GM10847 (cell line): ENCODE data around the gene MRPS6.

ENCODE experiments used
- POLR2A ChIP-seq: IDR thresholded peaks from 2 replicates; pipeline ENCODE4 v1.6.1; 2011; ENCODE audit not compliant: insufficient read length; ENCODE audit errors: extremely low read depth

The MRPS6 gene

DNA sequence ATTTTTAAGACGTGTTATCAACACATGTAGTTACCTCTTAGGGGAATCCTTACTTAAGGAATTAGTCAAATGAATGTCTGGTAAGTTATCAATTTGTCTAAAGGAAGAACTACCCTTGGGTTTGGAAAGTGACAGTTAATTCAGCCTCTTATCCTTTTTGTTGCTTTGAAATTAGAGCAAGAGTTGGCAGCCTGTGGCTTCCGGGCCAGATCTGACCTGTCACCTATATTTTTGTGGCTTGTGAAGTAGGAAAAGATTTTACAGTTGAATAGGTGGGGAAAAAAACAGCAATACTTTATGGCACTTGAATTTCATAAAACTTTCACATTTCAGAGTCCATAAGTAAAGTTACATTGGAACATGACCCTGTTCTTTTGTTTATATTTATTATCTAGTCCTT, 5.5 kb downstream of the MRPS6 start:
- no peak for TF ChIP-seq POLR2A

DNA sequence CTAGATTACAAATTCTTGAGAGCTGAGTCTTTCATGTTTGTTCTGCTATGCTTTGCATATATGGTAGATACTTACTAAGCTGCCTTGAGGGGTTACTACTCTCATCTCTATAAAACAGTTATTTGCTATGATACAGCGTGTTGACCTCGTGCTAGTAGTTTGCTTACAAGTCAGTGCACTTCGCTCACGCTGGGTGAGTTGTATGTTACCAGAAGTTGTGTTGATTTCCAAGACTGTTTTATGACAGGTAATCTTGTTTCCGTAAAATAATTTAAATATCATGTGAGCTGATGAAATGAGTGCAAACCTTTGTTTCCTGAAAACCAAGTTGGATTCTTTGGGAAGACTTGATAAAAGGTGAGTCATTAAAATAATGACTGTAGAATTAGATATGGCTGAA, 7.3 kb downstream of the MRPS6 start:
- no peak for TF ChIP-seq POLR2A

DNA sequence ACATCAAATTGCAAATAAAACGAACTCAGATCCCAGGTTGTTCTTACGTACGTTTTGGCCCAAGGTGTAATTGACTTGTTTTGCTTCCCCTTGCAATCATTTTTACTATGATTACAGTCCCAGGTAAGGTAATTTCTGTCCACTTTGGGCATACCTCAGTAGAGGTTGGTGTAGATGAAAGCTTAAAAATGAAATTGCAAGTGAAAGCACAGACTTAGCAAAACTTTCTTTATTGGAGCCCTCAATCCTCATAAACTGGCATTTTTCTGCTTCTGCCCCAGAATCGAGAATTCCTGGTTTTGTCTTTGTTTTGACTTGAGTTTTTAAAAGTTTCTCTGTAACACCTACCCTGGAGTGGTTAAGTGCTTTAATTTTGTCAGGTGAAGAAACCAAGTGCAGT, 9.4 kb downstream of the MRPS6 start:
- TF ChIP-seq POLR2A, result no peak

DNA sequence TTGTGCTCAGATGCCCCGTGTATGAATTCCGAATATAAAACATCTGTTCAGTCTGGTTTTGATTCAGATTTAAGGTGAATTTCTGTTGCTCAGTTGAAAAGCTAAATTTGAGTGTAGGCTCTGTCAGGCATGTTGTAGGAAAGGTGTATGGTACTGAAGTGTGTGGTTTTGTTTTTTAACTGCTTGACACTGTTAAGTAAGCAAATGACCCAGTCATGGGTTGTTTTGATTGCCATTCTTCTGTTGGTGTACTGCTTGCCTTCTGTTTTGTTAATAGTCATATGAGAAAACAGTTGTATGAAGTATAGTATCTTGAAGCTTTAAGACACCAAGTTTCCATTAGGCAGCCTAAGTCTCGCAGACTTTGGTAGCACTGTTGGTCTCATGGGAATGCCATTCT, 10.0 kb downstream of the MRPS6 start:
- no peak for TF ChIP-seq POLR2A

DNA sequence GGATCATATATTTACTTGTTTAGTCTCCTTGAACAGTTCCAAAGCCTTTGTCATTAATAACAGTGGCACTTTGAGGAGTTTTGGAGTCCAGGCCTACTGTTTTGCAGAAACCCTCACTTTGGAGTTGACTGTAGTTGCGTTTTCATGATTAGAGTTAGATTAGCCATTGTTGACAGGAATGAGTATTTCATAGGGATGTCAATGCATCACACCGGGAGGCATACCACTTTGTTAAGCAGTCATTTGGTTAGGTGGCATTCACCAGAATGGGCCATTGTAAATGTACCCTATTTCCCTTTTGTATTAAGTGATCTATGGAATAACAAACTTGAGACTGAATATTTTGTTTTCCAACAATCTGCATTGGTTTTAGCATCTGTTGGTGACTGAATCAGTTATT, 11.8 kb downstream of the MRPS6 start:
- no peak for TF ChIP-seq POLR2A

DNA sequence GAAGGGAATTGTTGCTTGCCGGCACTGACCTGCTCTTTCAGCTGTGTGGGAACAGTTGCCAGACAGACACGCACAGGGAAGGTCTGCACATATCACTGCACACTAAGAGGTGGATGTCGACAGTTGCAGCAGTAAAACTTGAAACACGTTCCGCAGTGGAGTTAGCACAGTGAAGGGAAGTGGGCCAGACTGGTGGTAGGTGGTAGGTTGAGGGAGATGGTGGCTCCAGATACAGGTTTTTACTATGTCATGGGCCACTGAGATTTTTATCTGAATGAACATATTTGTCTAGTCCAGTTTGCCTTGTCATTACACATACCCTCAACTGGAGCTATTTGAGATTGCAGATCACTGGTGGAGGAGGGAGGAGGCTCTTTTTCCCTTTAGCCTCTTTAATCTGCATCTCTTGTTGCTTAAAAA, 13.5 kb downstream of the MRPS6 start:
- no peak for TF ChIP-seq POLR2A

DNA sequence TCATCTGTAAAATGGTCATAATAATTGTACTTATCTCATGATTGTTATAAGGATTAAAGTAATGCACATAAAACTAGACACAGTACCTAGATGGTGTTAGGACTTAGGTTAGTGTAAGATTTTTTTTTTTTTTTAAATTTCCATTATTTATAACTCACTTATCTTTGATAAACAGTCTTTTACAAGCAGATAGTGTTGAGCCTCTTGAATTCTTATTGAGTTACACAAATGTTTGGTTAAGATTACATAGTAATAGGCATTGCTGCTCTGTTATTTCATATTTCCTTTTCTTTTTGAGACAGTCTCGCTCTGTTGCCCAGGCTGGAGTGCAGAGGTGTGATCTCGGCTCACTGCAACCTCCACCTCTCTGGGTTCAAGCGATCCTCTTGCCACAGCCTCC, 15.4 kb downstream of the MRPS6 start:
- TF ChIP-seq POLR2A, result no peak

DNA sequence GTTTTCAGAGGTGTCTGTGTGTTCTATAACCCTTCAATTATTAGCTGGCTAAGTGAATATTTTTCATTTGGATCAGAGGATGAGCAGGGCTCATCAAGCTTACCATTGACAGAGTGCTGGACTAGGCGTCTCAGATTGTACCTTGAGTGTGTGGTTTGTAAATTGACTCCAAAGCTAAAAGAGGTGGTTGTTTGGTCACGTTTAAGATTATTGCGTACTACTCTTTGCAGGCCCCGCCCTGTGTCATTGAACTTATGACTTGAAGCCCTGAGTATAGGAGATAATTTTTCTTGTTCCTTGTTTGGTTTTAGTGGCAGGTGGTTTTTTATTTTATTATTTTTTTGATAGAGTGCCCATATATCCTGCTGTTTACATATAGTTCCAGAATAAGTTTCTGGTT, 17.7 kb downstream of the MRPS6 start:
- no peak for TF ChIP-seq POLR2A

DNA sequence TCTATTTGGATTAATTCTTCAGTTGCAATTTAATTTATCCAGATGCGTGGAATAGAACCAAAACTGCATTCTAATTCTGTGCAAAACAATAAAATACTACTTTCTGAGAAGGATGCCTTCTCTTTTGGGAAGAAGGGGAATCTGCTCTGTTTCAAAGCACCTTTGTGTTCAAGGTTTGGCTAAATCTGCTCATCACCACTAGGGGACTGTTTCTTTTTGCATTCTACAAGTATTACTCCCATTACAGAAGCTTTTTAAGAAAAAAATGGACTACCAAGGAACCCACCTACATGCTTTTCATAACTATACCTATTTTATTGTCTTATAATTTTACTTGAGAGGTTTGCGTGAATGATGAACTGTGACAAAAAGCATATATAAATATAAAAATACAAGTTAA, 18.2 kb downstream of the MRPS6 start:
- TF ChIP-seq POLR2A, result no peak

DNA sequence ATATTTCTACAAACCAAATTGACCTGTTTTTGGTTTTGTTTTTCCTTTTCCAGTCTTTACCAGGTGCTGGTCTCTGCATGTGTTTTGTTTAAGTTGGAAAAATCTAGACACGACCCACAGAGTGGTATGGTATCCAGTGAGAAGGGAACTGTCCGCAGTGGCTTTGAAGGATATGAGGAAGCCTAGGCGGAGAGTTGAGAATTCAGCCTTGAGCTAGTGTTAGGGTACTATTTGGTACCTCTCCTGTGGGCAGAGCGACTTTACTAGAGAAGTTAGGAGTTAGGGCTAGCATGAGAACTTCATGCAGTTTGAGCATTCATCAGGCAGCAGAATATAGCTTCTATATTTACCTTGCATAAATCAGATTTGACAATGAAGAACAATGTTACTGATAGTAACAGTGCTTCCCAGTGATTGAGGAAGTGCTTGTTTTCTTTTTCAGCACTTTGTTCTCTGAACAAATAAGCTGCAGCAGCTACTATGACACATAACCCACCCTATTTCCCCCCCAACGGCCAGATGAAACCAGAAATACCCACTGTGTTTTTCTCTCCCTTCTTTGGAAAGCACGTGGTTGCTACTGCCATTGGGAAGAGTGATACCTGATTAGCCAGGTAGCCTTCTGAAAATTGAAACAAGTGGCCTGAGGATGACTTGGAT, 19.0 kb downstream of the MRPS6 start:
- no peak for TF ChIP-seq POLR2A

DNA sequence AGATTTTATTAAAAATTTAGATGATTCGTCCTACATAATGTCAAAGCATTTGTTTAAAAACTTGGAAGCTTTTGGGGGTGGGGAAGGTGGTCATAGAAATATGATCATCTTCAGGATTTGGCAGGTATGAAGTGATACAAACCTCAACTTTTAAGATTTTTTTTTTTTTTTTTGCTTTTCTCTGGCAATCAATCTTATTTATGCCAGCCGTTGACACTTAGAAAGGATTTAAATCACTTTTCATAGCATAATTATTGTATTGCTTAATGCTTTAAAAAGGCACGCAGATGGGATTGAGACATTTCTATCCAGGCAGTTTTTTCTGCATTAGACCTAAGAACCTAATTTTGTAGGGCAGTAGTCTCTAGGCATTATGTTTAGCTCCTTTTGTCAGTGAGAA, 19.7 kb downstream of the MRPS6 start:
- TF ChIP-seq POLR2A, result no peak

DNA sequence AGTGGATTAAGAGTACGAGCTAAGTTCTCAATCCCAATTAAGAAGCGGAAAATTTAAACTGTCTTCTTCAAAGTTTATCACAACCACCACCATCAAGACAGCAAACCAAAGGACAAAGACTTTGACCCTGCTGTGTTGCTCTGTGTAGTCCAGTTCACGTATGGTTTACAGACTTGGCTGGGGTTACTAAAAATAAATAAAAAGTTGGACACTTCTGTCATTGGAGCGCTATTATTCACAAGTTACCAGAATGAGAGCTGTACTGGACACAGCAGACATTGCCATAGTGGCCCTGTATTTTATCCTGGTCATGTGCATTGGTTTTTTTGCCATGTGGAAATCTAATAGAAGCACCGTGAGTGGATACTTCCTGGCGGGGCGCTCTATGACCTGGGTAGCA, 21.6 kb downstream of the MRPS6 start:
- no peak for TF ChIP-seq POLR2A

DNA sequence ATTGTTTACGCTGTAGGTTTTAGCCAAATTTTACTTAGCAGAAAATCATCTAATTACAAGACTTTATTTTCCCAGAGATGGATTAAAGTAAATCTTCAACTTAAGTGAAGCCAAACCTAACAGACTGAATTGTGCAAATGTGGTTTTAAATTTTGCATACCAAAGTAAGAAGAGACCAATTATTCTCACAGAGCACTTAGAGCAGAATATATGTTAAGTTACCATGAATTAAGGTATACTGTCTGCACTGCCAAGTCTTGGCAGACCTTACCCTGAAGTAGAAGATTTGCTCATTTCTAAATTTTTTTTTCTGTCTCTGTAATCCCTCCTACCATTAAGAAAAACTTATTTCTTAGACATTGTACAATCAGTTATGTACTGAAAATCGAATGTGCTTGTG, 24.1 kb downstream of the MRPS6 start:
- TF ChIP-seq POLR2A, result no peak

DNA sequence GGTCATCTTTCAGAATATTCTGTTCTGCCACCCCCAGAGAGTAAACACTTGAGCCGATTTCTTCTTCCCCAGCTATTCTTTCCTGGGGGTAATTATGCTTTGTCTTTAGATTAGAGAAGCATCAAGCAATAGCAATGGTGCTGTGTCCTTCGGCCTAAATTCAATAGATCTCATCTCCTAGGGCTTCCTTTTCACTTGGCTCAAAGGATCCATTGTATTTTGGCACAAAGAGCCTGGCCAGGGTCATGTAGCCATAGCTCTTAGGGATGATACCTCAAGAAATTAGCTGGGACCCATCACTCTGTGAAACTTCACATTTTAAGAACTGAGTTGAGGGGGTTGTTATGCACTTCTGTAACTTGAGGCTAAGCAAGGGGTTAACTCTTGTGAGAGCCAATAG, 27.0 kb downstream of the MRPS6 start:
- no peak for TF ChIP-seq POLR2A

DNA sequence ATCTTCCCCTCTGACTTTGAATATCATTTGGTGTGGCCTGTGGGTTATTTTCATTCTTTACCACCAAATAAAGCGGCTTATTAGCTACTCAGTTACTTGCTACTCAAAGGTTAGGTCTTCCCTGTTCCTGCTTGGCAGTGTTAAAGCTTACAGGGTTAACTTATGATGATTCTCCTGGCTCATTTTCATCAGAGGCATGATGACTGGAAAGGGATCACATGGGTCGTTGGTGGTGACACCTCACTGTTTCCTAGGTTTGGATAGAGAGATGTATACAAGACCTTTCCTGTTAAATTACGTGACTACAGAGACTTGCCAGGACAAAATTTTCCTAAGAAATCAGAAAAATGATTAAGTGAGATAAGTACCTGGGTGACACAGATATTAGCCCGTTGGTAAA, 27.4 kb downstream of the MRPS6 start:
- no peak for TF ChIP-seq POLR2A

DNA sequence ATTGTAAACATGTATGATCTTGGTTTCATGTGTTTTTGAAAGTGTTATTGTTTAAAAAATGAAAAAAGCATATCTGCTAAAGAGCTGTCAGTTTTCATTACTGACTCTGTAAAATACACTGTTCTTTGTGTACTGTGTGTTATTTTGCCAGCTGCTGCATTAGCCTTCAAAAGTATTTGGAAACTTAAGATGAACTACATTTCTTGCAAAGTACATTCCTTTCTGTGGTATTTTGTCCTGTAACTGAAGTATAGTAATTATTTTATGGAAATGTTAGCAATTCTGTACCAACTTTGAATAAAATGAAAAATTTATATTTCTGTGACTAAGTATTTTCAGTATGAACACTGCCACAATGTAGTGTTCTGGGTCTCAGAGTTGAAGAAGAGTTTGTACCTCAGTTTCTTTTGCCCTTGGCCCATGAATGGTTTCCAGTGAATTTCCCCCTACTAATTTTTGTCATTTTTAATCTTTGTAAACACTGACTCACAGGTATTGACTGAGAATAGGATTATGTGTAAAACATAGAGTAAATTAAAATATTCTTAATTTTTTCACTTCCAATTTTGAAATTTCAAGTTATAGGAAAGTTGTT, 32.7 kb downstream of the MRPS6 start:
- TF ChIP-seq POLR2A, result no peak

DNA sequence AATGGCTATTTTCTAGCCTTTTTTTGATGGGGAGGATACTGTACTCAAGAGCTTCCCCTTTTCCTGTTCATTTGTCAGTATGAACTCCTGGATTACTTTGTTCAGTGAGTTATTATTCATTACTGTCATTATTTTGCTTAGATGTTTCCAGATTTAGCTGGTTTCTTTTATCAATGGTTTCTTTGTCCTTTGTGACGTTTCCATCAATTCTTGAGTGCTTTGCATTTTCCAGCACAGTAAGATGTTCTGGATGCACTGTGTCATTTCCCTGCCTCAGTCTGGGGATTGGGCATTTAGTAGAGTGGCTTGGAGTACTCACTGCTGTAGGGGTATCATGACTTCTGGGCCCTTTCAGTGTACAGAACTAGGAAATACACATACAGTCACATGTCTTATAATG, 34.2 kb downstream of the MRPS6 start:
- no peak for TF ChIP-seq POLR2A
